Fibroblast of villous mesenchyme (primary cell): ENCODE data around the gene NOD2. TPM values are rescaled to one million over a fixed set of nuclear protein-coding genes. Genes with fewer than 3 reads are reported as not detected.

Experiments
- DNase-seq: peaks from one replicate; pipeline ENCODE4 v3.0.0-alpha.2; 2010; ENCODE audit warnings: low read depth
- H3K4me3 ChIP-seq: 2 replicates; pipeline ENCODE4 v1.5.1; 2011; ENCODE audit warnings: low read depth, mild to moderate bottlenecking, low read length
- total RNA-seq: library from RNA; depleted of rRNA; stranded (reverse); fragments of >200 nt; gene quantifications from 2 replicates; pipeline ENCODE4 v1.2.3, GENCODE V29; 2012
- TF ChIP-seq, protein P1 (sequence below): IDR thresholded peaks from 2 replicates; pipeline ENCODE4 v1.5.1; 2012; ENCODE audit warnings: low read depth, mild to moderate bottlenecking, low read length; ENCODE audit not compliant: insufficient read depth

Gene NOD2
- total RNA-seq, 1 donor, result not detected

GRCh38 chr16:50741781-50742575 is 48.6 kb downstream of the NOD2 start, which contains the start of gene CYLD:
Gene CYLD (plus strand): TSS chr16:50742086. CDS start chr16:50749699, 7,613 bp downstream.
- DNase-seq, result peak; percentile 99
- TF ChIP-seq, protein P1, sequence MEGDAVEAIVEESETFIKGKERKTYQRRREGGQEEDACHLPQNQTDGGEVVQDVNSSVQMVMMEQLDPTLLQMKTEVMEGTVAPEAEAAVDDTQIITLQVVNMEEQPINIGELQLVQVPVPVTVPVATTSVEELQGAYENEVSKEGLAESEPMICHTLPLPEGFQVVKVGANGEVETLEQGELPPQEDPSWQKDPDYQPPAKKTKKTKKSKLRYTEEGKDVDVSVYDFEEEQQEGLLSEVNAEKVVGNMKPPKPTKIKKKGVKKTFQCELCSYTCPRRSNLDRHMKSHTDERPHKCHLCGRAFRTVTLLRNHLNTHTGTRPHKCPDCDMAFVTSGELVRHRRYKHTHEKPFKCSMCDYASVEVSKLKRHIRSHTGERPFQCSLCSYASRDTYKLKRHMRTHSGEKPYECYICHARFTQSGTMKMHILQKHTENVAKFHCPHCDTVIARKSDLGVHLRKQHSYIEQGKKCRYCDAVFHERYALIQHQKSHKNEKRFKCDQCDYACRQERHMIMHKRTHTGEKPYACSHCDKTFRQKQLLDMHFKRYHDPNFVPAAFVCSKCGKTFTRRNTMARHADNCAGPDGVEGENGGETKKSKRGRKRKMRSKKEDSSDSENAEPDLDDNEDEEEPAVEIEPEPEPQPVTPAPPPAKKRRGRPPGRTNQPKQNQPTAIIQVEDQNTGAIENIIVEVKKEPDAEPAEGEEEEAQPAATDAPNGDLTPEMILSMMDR, result no peak
- peak within 1 kb of the TSS; percentile 75 for H3K4me3 ChIP-seq

- peak overlapping the region; percentile 75 for H3K4me3 ChIP-seq
- TF ChIP-seq, protein P1, result no peak
- peak; percentile 43 for DNase-seq
These were observed 49.3 kb downstream of the NOD2 start for GRCh38 chr16:50742576-50743200.

DNA sequence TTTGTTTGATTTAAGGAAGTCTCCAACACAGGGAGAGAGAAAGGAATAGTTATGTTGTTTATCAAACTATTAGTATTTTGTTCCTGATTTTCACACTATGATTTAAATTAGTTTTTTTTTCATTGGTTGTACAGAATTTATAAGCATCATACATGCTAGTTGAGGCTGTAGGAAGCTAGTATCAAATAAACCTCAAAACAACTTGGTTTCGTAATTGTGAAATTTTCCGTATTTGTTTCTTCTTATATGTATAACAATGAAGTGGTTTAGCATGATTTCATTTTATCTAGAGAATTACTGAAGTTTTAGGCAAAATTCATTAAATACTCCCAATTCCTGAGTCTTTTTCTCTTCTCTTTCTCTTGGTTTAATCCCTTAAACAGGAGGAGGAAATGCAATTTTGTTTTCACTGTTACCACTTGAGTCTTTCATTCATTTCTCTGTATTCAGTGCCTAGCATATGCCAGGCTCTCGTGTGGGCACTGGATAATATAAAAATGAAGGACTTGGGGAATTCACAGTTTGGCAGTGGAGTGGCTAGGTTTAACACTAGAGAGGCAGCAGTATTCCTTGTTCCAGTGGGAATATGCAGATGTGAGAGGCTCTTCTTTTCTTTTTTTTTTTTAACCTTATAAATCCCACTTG is 50.3 kb downstream of the NOD2 start:
- TF ChIP-seq, protein P1, result no peak
- H3K4me3 ChIP-seq, result no peak overlapping the region
- peak; percentile 11 for DNase-seq

GRCh38 chr16:50744881-50745280 is 51.5 kb downstream of the NOD2 start:
- TF ChIP-seq, protein P1, result no peak
- no peak for DNase-seq
- no peak overlapping the region for H3K4me3 ChIP-seq

GRCh38 chr16:50745940-50746339 is 52.5 kb downstream of the NOD2 start:
- H3K4me3 ChIP-seq, result no peak overlapping the region
- DNase-seq, result no peak
- TF ChIP-seq, protein P1, result no peak

DNA sequence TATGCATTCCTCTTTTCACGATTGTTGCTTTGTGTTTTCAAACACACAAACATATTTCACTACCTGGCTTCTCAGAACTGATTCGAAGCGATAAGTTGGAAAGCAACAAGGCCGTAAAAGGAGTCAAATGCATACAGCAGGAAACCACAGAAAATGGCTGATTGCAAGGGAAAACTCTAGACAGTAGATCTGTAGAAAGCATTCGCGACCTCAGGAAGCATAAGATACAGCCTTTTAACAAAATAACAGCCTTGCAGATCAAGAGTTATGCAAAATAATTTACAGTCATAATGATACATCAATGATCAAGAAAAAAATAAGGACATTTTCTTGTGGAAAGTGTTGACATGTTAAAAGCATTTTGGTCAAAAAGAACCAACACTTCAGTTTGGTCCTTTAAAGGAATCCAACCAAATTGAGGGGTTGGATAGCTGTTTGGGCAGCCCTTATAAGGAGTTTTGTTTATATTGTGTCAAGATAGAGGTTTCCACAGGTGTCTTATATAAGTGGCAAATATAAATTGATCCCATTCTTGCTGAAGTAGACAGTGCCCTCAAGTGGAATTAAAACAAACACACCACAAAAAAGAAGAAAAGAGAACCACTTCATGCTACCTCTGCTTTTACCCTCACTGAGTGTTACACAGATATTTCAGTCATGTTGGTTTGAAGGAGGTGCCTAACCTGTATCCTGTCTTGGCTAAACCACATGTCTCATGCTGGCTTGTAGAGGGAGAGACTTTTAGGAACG is 54.0 kb downstream of the NOD2 start:
- TF ChIP-seq, protein P1, result no peak
- DNase-seq, result peak; percentile 11

More for the DNA sequence above, 54.0 kb downstream of the NOD2 start:
- no peak overlapping the region for H3K4me3 ChIP-seq
